ENCODE data around the gene COPRS.

COPRS gene

DNA sequence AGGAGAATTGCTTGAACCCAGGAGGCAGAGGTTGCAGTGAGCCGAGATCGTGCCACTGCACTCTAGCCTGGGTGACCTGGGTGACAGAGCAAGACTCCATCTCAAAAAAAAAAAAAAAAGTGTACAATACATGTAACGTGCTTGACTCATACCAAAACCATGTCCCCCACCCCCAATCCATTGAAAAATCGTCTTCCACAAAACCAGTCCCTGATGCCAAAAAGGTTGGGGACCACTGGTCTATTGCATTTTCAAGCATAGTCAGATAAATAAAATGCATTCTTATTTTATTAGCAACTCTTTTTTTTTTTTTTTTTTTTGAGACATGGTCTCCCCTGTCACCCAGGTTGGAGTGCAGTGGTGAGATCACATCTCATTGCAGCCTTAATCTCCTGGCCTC, 52.1 kb downstream of the COPRS start:
- Histone ChIP-seq H3K79me2 (ENCODE audit: insufficient read depth, low read length) (no peaks in the 10 kb centered on the region), H3K27me3 (ENCODE audit: insufficient read depth, low read length, poor library complexity, severe bottlenecking) (no peaks in the 10 kb centered on the region), H4K20me1 (ENCODE audit: insufficient read depth, low read length, poor library complexity, severe bottlenecking) (no peaks in the 10 kb centered on the region), H3K9ac (ENCODE audit: low read depth, low read length, poor library complexity, severe bottlenecking) (no peak overlapping the region), H3K36me3 (ENCODE audit: insufficient read depth, low read length) (no peaks in the 10 kb centered on the region), H3K9me3 (ENCODE audit: insufficient read depth, low read depth, low read length) (no peaks in the 10 kb centered on the region), H3K4me2 (ENCODE audit: low read depth, low read length, poor library complexity, severe bottlenecking) (no peak overlapping the region), H2AFZ (ENCODE audit: low read length) (no peak overlapping the region), H3K4me3 (ENCODE audit: low read length, poor library complexity, severe bottlenecking) (no peak overlapping the region), H3K9me2 (replicated peaks; ENCODE audit: low read depth, low read length) (no peaks in the 10 kb centered on the region), H3F3A (ENCODE audit: low read depth) (no peaks in the 10 kb centered on the region), H3K4me1 (ENCODE audit: insufficient read depth, low read length, poor library complexity, severe bottlenecking) (no peaks in the 10 kb centered on the region)
- TF ChIP-seq, protein P1, sequence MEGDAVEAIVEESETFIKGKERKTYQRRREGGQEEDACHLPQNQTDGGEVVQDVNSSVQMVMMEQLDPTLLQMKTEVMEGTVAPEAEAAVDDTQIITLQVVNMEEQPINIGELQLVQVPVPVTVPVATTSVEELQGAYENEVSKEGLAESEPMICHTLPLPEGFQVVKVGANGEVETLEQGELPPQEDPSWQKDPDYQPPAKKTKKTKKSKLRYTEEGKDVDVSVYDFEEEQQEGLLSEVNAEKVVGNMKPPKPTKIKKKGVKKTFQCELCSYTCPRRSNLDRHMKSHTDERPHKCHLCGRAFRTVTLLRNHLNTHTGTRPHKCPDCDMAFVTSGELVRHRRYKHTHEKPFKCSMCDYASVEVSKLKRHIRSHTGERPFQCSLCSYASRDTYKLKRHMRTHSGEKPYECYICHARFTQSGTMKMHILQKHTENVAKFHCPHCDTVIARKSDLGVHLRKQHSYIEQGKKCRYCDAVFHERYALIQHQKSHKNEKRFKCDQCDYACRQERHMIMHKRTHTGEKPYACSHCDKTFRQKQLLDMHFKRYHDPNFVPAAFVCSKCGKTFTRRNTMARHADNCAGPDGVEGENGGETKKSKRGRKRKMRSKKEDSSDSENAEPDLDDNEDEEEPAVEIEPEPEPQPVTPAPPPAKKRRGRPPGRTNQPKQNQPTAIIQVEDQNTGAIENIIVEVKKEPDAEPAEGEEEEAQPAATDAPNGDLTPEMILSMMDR (conservative IDR thresholded peaks at IDR 0.05; ENCODE audit: low read length) = no peak
- no peak for TF ChIP-seq EZH2phosphoT487 (IDR thresholded peaks at IDR 0.05; ENCODE audit: borderline replicate concordance)

DNA sequence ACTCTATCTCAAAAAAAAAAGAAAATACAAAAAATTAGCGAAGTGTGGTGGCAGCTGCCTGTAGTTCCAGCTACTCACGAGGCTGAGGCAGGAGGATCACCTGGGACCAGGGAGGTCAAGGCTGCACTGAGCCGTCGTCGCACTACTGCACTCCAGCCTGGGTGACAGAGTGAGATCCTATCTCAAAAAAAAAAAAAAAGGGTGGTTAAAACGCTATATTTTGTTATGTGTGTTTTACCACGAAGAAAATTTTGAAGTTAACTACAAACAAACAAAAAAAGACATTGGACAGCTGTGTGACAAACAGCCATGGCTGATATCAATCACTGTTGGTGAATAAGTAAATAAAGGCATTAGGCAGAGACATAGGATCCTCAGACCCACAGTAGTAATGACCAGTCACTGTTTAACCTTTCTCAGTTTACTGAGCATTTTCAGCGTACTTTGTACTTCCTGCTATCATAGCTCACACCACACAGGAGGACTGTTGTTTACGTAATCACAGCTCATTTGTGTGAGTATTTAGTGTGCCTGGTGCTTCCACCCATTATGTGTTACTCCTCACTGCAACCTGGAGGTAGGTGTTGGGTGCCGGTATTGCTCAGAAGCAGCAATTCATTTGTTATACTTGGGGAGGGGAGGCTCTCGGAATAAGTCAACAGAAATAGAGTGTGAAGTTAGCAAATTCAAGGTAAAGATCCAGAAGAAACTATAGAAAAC, 55.4 kb downstream of the COPRS start:
- H4K20me1 ChIP-seq (ENCODE audit: insufficient read depth, low read length, poor library complexity, severe bottlenecking) = no peaks in the 10 kb centered on the region
- H2AFZ ChIP-seq (ENCODE audit: low read length) = no peak overlapping the region
- no peak overlapping the region for H3K9ac ChIP-seq (ENCODE audit: low read depth, low read length, poor library complexity, severe bottlenecking)
- H3K4me3 ChIP-seq (ENCODE audit: low read length, poor library complexity, severe bottlenecking) = no peak overlapping the region
- no peaks in the 10 kb centered on the region for H3K9me3 ChIP-seq (ENCODE audit: insufficient read depth, low read depth, low read length)
- H3K27me3 ChIP-seq (ENCODE audit: insufficient read depth, low read length, poor library complexity, severe bottlenecking) = no peaks in the 10 kb centered on the region
- H3K36me3 ChIP-seq (ENCODE audit: insufficient read depth, low read length) = no peaks in the 10 kb centered on the region
- no peaks in the 10 kb centered on the region for H3K4me1 ChIP-seq (ENCODE audit: insufficient read depth, low read length, poor library complexity, severe bottlenecking)
- no peaks in the 10 kb centered on the region for H3K79me2 ChIP-seq (ENCODE audit: insufficient read depth, low read length)
- TF ChIP-seq EZH2phosphoT487 (IDR thresholded peaks at IDR 0.05; ENCODE audit: borderline replicate concordance) = no peak
- no peaks in the 10 kb centered on the region for H3K9me2 ChIP-seq (replicated peaks; ENCODE audit: low read depth, low read length)
- no peak overlapping the region for H3K4me2 ChIP-seq (ENCODE audit: low read depth, low read length, poor library complexity, severe bottlenecking)
- H3F3A ChIP-seq (ENCODE audit: low read depth) = no peaks in the 10 kb centered on the region

DNA sequence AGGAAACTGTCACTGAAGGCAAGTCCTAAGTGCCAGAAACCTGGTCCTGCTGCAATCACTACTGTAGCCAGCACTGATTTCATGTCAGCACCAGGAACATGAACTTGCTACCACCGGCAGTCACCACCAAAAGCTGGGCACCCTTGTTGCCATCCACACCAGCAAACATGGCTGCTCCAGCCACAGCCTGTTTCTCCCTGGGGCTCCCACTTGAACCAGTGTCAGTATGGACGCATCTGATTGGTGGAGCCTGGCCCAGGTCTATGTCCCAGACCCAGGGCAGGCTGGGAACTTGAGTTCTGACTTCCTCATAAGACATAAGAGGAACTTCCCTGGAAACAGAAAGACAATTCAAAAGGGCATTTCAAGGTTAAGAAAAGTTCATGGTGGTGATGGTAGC, 56.5 kb downstream of the COPRS start:
- Histone ChIP-seq H2AFZ (ENCODE audit: low read length) (peak overlapping the region; percentile 42; the same call in 1 of the 2 replicates), H3K4me3 (ENCODE audit: low read length, poor library complexity, severe bottlenecking) (no peak overlapping the region), H3K4me1 (ENCODE audit: insufficient read depth, low read length, poor library complexity, severe bottlenecking) (no peaks in the 10 kb centered on the region), H3K27me3 (ENCODE audit: insufficient read depth, low read length, poor library complexity, severe bottlenecking) (no peaks in the 10 kb centered on the region), H3K4me2 (ENCODE audit: low read depth, low read length, poor library complexity, severe bottlenecking) (no peak overlapping the region), H3K79me2 (ENCODE audit: insufficient read depth, low read length) (no peaks in the 10 kb centered on the region), H4K20me1 (ENCODE audit: insufficient read depth, low read length, poor library complexity, severe bottlenecking) (no peaks in the 10 kb centered on the region), H3F3A (ENCODE audit: low read depth) (no peaks in the 10 kb centered on the region), H3K9me3 (ENCODE audit: insufficient read depth, low read depth, low read length) (no peaks in the 10 kb centered on the region), H3K36me3 (ENCODE audit: insufficient read depth, low read length) (no peaks in the 10 kb centered on the region), H3K9me2 (replicated peaks; ENCODE audit: low read depth, low read length) (no peaks in the 10 kb centered on the region), H3K9ac (ENCODE audit: low read depth, low read length, poor library complexity, severe bottlenecking) (no peak overlapping the region)
- TF ChIP-seq EZH2phosphoT487 (IDR thresholded peaks at IDR 0.05; ENCODE audit: borderline replicate concordance) = no peak
- TF ChIP-seq, protein P1 (conservative IDR thresholded peaks at IDR 0.05; ENCODE audit: low read length) = no peak
